GM12875 (cell line): ENCODE measurements around the gene KANSL1L.

ENCODE experiments used
- H3K4me3 ChIP-seq: one replicate; pipeline ENCODE4 v1.5.1; 2011; ENCODE audit warnings: low read depth, low read length, control low read depth
- CTCF ChIP-seq: IDR thresholded peaks from 2 replicates; pipeline ENCODE4 v1.5.1; 2011; ENCODE audit warnings: low read depth, mild to moderate bottlenecking, control low read depth, inconsistent platforms, low read length, moderate library complexity, borderline replicate concordance; ENCODE audit not compliant: insufficient read depth

Gene KANSL1L

GRCh38 chr2:210000464-210001324 is 170.5 kb downstream of the KANSL1L start:
- no peak overlapping the region for H3K4me3 ChIP-seq
- TF ChIP-seq CTCF = no peak

DNA sequence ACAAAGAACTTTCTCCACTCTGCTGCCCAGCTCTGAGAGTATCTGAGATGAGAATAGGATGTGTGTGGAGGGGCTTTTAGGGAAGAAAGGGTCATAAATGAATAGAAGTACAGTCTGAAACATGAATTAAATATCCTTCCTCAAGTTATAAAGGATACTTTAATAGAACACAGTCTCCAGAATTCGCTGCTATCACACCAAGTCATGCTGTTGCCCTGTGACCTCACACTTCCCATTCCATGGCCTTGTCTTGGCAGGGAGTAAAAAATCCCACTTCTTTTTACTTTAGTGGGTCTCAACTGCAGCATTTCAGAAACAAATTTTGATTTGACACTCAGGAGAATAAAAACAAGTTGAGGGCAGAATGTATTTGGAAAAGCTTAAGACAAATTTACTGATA is 172.6 kb downstream of the KANSL1L start:
- no peak overlapping the region for H3K4me3 ChIP-seq
- no peak for TF ChIP-seq CTCF

DNA sequence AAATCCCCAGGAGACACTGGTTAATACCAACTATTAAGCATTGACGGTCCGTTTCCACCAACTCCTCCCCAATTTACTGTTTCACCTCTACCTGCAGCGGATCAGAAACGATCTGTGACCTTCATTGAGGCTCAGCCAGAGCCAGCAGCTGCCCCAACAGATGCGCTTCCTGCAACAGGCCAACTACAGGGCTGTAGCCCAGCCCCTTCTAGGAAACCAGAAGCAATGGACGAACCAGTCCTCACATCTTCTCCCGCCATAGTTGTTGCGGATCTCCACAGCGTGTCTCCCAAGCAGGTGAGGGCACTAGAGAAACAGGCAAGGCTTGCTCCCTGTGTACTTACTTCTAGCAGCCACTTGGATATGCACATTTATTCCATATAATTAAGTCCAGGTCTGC is 177.2 kb downstream of the KANSL1L start:
- H3K4me3 ChIP-seq = no peak overlapping the region
- TF ChIP-seq CTCF = no peak

DNA sequence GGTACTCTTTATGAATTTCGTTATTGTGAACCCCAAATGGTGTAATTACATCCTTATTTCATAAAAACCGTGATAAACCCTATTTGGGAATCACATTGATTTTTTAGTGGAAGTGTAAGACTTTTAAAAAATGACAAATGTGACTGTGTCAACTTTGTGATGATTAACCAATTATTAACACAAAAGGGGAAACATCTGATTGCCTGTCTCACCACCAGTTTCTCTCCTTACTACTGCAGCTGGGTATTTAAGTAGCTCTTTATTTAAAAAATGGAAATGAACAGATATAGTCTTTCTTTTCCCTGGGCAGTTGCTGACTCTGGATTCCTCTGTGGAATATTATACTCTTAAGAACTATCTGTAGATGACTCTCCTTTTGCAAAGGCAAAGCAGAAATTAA is 180.4 kb downstream of the KANSL1L start:
- no peak overlapping the region for H3K4me3 ChIP-seq
- no peak for TF ChIP-seq CTCF

- no peak for TF ChIP-seq CTCF
- no peak overlapping the region for H3K4me3 ChIP-seq
Measured at GRCh38 chr2:209988010-209988409, 183.2 kb downstream of the KANSL1L start.

DNA sequence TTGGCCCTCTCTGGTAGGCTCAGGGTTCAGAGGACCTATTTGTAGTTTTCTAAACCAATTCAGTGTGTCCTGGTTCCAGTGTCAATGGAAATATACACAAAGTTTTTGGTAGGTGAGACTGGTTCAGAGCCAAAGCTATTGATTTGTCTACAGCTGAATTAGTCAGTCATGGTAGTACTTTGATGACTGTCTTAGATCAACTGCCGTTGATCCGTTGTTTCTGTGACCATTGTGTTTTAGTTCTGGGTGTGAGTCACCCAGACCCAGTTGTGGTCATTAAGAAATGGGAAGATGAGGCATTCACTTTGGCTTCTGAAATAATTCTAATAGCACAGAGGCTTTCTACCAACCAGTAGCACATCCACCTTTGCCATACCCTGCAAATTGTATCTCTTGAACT is 184.8 kb downstream of the KANSL1L start:
- no peak for TF ChIP-seq CTCF
- no peak overlapping the region for H3K4me3 ChIP-seq

- no peak overlapping the region for H3K4me3 ChIP-seq
- TF ChIP-seq CTCF = no peak
Measured at GRCh38 chr2:209985874-209986273, 185.3 kb downstream of the KANSL1L start.
